ENCODE measurements around the gene LAMA2.

Gene LAMA2

GRCh38 chr6:129007701-129008373 is 124.9 kb downstream of the LAMA2 start:
- no peaks in the 10 kb centered on the region for H3K36me3 ChIP-seq (ENCODE audit: insufficient read depth, low read length)
- no peak overlapping the region for H3K27ac ChIP-seq (ENCODE audit: low read depth, low read length, poor library complexity, severe bottlenecking)
- no peak overlapping the region for H3K4me3 ChIP-seq (ENCODE audit: low read depth, low read length, poor library complexity, severe bottlenecking)
- no peaks in the 10 kb centered on the region for H3F3A ChIP-seq (ENCODE audit: insufficient read depth, low read length)
- H3K9me3 ChIP-seq (ENCODE audit: low read length), result no peaks in the 10 kb centered on the region
- H3K4me2 ChIP-seq (ENCODE audit: low read length), result no peak overlapping the region
- H3K4me1 ChIP-seq (ENCODE audit: insufficient read depth, low read length, severe bottlenecking), result no peaks in the 10 kb centered on the region
- H3K27me3 ChIP-seq (ENCODE audit: insufficient read depth, low read length), result no peaks in the 10 kb centered on the region
- H3K9me2 ChIP-seq (ENCODE audit: low read depth, low read length), result no peaks in the 10 kb centered on the region
- H4K20me1 ChIP-seq (ENCODE audit: insufficient read depth, low read length), result no peaks in the 10 kb centered on the region
- H3K9ac ChIP-seq (ENCODE audit: low read length), result no peak overlapping the region
- TF ChIP-seq EZH2 (IDR thresholded peaks at IDR 0.05; ENCODE audit: borderline replicate concordance, low read length) (no peak), CTCF (IDR thresholded peaks at IDR 0.05; ENCODE audit: low read length) (no peak)
- H3K79me2 ChIP-seq (ENCODE audit: insufficient read depth, low read length), result no peaks in the 10 kb centered on the region
- no peak overlapping the region for H2AFZ ChIP-seq (ENCODE audit: low read length)

- Histone ChIP-seq H3K9me3 (ENCODE audit: low read length) (no peaks in the 10 kb centered on the region), H3K4me2 (ENCODE audit: low read length) (no peak overlapping the region), H2AFZ (ENCODE audit: low read length) (no peak overlapping the region), H3K9ac (ENCODE audit: low read length) (no peak overlapping the region), H3K4me3 (ENCODE audit: low read depth, low read length, poor library complexity, severe bottlenecking) (no peak overlapping the region), H3K9me2 (ENCODE audit: low read depth, low read length) (no peaks in the 10 kb centered on the region), H3K36me3 (ENCODE audit: insufficient read depth, low read length) (no peaks in the 10 kb centered on the region), H3K27ac (ENCODE audit: low read depth, low read length, poor library complexity, severe bottlenecking) (no peak overlapping the region), H3K4me1 (ENCODE audit: insufficient read depth, low read length, severe bottlenecking) (no peaks in the 10 kb centered on the region), H3F3A (ENCODE audit: insufficient read depth, low read length) (no peaks in the 10 kb centered on the region), H3K79me2 (ENCODE audit: insufficient read depth, low read length) (no peaks in the 10 kb centered on the region), H3K27me3 (ENCODE audit: insufficient read depth, low read length) (no peaks in the 10 kb centered on the region), H4K20me1 (ENCODE audit: insufficient read depth, low read length) (no peaks in the 10 kb centered on the region)
- TF ChIP-seq EZH2 (IDR thresholded peaks at IDR 0.05; ENCODE audit: borderline replicate concordance, low read length) (no peak), CTCF (IDR thresholded peaks at IDR 0.05; ENCODE audit: low read length) (no peak)
These were observed 125.7 kb downstream of the LAMA2 start for GRCh38 chr6:129008591-129008990.

GRCh38 chr6:129009851-129010250 is 126.9 kb downstream of the LAMA2 start:
- TF ChIP-seq CTCF (IDR thresholded peaks at IDR 0.05; ENCODE audit: low read length) (no peak), EZH2 (IDR thresholded peaks at IDR 0.05; ENCODE audit: borderline replicate concordance, low read length) (no peak)
- H3K9ac ChIP-seq (ENCODE audit: low read length), result no peak overlapping the region

More at GRCh38 chr6:129009851-129010250, 126.9 kb downstream of the LAMA2 start:
- H3K36me3 ChIP-seq (ENCODE audit: insufficient read depth, low read length), result no peaks in the 10 kb centered on the region
- no peaks in the 10 kb centered on the region for H3K79me2 ChIP-seq (ENCODE audit: insufficient read depth, low read length)
- no peaks in the 10 kb centered on the region for H3K27me3 ChIP-seq (ENCODE audit: insufficient read depth, low read length)
- H4K20me1 ChIP-seq (ENCODE audit: insufficient read depth, low read length), result no peaks in the 10 kb centered on the region
- no peak overlapping the region for H2AFZ ChIP-seq (ENCODE audit: low read length)
- H3K4me2 ChIP-seq (ENCODE audit: low read length), result no peak overlapping the region
- H3K9me3 ChIP-seq (ENCODE audit: low read length), result no peaks in the 10 kb centered on the region
- no peaks in the 10 kb centered on the region for H3K4me1 ChIP-seq (ENCODE audit: insufficient read depth, low read length, severe bottlenecking)
- no peaks in the 10 kb centered on the region for H3K9me2 ChIP-seq (ENCODE audit: low read depth, low read length)
- no peak overlapping the region for H3K27ac ChIP-seq (ENCODE audit: low read depth, low read length, poor library complexity, severe bottlenecking)
- H3F3A ChIP-seq (ENCODE audit: insufficient read depth, low read length), result no peaks in the 10 kb centered on the region
- H3K4me3 ChIP-seq (ENCODE audit: low read depth, low read length, poor library complexity, severe bottlenecking), result no peak overlapping the region
